HG03442 (cell line): Measurements from ENCODE around the gene BCL2.

Experiments used
- ATAC-seq: cut with Tn5 transposase; IDR thresholded peaks from one replicate; pipeline ENCODE4 v1.9.1; 2021; ENCODE audit warnings: mild to moderate bottlenecking, moderate library complexity; ENCODE audit not compliant: unreplicated experiment

BCL2 gene

DNA sequence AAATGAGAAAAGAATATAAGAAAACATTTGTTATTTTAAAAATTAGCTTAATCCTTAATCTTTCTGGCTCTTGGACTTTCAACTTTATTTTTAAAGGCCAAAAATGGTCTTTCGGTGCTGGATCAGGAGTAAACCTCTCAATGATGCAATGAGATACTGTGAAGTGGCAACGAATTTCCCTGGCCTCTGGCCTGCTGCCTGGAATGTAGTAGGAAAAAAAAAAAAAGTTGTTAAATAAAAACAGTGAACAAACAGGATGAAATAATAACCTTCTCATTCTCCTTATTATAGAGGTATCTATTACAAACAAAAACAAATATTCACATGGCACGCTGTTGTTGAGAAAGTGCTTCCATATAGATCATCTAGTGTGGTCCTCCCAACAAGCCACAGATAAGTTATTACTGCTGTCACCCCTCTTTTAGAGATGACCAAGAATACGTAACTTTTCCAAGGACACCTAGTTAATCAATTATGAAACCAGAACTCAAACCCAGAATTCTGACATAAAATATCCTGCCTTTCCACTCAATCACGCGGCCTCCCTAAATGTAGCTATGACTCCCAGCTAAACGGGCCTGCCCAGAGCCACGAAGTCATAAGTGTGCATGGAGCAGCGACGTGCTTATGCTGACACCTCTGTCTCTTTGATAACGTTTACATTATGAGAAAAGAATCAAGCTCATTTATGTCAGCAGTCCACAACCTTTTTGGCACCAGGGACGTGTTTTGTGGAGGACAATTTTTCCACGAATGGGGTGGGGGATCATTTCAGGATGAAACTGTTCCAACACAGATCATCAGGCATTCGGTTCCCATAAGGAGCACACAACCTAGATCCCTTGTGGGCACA lies 170.9 kb downstream of the BCL2 start:
- ATAC-seq = no peak

DNA sequence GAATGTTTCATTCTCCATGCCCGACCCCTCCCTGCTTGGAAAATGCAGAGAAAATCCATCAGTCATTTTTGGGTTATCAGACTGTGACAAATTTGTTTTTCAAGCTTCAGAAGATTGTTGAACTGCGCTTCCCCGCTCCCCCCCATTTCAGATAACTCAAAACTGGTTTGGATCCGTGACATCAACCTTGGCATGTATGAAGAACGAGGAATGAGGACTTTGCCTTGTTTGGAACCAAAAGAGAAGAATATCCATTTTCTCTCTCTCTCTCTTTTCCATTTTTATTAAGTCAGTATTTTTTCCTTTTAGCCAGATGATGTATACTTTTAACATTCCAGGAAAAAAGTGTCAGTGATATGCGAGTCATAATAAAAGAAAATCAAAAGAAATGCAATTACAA lies 171.6 kb downstream of the BCL2 start:
- ATAC-seq = no peak

DNA sequence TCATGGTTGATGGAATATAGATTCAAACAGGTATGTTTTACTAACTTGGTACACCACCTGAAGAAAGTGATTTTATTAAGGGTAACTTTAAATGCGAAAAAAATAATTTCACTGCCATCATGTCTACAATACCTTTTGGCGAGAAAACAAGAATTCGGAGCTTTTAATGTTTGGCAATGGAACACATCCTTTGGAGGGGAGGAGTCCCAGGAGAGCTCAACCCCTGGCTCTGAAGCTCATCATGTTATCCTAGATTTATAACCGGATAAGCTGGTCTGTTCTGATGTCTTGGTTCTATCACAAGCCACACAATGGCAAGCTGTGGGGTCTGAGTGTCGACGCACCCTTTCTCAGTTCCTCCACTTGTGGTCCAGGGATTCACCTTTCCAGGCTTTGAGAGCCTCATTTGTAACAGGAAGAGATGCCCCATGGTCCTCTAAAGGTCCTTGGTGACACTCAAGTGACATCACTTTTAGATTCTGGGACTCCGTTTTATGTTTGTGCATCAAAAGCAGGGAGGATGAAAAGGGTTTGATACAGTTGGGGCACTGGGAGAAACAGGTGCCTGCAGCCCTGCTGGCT lies 172.7 kb downstream of the BCL2 start:
- no peak for ATAC-seq

DNA sequence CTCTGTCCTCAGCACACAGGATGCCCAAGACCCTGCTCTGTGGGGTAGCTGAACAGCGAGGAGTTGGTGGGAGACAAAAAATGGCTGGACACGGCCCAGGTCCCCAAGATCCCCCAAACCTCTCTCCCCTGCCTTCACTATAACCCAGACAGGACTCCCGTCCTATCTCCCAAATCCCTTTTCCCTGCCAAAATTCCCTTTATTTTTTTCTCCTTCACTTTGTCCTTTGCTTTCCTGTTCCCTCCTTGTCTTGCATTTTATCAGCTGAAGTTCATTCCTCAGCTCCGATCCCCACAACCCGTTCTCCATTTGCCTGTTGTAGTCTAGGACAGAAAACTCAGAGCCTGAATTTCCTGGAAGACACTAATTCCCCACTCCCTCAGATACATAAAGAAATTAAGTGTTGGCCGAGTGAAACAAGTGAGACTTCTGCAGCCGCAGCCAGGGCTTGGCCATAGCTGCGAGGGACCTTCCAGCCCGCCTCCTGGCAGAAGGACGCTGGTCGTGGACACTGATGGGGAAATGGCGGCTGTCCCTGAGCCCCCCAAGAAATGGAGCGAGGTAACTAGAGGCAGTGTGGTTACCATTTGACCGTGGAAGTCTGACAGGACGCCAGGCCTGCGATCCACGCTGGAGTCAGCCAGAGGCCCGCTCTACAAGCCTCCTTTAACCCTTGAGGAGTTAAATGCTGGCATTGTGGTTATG lies 173.6 kb downstream of the BCL2 start:
- ATAC-seq = no peak

GRCh38 chr18:63145166-63145850 lies 174.3 kb downstream of the BCL2 start:
- no peak for ATAC-seq

- ATAC-seq = no peak
Measured at GRCh38 chr18:63144748-63145147, 174.8 kb downstream of the BCL2 start.

- ATAC-seq = no peak
Measured at GRCh38 chr18:63143330-63143771, 176.2 kb downstream of the BCL2 start.

- no peak for ATAC-seq
Measured at GRCh38 chr18:63142594-63143225, 176.9 kb downstream of the BCL2 start.

DNA sequence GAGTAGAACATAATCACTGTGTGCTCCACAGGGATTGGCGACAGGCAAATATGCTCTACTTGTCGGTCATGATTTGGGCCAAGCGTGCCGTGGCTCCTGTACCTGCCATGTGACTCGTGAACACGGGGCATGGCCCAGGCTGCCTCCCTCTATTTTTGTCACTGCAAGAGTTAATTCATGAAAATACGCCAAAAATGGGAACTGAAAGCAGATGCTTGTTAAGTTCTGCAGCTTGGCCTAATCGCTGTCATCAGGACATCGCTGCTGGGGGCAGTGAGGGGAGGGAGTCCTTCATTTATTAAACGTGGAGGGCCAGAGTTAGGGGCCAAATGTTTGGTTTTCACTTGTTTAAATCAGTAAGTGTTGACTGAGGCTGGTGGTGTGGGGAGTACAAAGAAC lies 177.8 kb downstream of the BCL2 start:
- peak; percentile 44 for ATAC-seq

- ATAC-seq = no peak
Measured at GRCh38 chr18:63140997-63141777, 178.4 kb downstream of the BCL2 start.

DNA sequence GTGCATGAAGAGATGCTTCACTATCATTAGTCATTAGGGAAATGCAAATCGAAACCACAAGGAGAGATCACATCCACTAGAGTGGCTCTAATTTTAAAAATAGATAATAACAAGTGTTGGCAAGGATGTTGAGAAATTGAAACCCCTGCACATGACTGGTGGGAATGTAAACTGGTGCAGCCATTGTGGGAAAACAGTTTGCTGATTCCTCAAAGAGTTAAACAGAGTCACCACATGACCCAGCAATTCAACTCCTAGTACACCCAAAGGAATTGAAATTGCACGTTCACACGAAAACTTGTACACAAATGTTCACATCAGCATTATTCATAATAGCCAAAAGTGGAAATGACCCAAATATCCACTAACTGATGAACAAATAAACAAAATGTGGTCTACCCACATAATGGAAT lies 179.5 kb downstream of the BCL2 start:
- ATAC-seq = no peak

DNA sequence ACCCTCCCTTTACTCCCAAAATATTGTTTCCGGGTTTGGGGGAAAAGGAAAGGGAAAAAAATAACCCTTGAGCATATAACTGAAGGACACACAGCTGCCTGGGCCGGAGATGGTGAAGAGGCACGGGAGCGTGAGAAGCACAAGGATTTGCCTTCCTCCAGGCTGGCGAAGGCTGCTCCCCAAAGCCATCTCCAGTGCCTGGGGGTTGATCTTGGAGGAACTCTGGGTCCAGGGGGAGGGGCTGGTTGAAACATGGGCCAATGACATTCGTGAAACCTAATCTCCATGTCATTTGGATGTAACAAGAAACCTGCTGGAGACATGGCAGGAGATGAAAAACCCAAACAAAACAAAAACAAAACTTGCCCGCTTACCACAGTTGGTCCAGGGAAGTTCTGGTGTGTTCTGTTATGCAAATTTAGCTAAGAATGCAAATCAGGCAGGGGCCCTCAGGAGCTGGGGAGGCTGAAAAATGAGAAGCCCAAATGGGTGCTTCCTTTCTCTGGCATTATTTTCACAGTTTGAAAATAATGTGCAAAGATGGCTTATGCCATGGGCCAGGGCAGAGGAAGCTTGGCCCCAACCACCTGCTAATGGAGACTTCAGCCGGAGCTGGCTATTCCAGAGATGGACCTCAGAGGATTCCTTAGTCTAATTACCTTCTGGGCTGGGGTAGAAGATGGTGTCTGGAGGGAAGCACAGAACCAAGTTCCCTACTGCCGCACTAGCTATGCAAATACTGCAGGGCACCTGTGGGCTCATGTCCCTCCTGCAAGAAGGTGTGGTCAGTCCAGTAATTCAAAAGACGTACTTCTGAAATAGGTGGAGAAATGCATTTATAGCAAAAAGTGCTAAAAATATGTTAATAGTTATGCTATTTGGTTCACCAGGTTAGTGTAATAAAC lies 180.9 kb downstream of the BCL2 start:
- ATAC-seq = peak; percentile 39

DNA sequence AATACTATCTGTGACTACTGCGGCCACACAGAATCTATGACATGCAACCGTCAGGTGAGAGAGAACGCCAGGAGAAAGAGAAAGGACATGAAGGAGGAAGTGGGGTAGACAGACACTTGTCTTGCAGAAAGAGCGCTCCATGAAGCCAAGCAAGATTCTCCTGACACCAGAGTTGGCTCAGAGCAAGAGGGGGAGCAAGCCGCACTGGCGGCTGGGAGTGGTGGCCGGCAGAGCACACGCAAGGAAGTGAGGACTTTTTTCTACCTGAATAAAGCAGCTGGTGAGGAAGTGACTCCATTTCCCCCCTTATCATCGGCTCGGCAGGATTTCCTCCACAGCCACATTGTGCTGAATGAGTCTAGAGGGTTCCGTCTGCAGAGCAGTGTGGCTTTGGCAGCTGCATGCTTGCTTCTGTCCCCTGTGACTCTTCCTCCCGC lies 181.6 kb downstream of the BCL2 start:
- ATAC-seq = no peak

- ATAC-seq = no peak
Measured at GRCh38 chr18:63135101-63135500, 184.5 kb downstream of the BCL2 start.

GRCh38 chr18:63132819-63133200 lies 186.8 kb downstream of the BCL2 start:
- no peak for ATAC-seq

DNA sequence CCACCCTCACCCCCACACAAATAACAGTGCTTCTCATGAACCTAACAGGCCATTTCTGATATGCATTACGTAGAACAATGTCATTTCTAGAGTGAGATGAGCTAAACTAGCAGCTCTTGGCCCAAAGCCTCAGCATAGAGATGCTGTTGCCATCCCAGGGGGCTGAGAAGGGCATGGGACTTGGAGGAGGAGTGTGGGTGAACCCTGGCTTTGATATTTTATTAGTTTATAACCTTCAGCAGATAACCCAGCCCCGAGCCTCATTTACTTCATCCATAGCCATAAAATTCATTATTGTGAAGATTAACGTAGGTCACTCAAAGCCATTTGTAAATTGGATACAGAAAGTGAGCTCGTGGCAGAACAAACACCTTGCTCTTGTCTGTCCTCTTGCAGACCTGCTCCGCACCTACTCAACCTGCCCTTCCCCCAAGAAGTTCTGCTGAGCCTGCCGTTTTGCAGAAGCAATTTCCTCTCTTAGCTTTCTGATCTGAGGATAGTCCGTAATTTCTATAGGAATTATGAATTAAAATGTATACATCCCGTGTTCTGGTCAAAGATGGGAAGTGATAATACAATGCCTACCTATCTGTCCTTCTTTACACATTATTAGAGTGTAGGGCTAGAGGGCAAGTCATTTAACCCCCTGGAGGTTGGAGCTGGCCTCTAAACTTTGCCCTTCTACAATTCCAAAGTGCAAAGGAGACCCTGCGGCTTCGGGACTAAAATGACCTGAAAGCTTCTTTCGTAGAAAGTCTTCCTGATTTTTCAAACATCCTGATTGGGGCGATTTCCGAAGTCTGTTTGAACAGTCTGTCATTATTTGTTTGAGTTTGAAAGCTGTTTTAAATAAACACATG lies 187.4 kb downstream of the BCL2 start:
- no peak for ATAC-seq

GRCh38 chr18:63131106-63131958 lies 188.2 kb downstream of the BCL2 start:
- ATAC-seq = peak; percentile 43
